HEK293 (cell line): ENCODE data around the gene SLC2A14.

Source experiments
- CTCF ChIP-seq: fragments of 450-650 bp; formaldehyde crosslinking; IDR thresholded peaks from 2 replicates; pipeline ENCODE4 v1.5.1; 2016; ENCODE audit warnings: missing biosample characterization, missing genetic modification characterization
- ZBTB10 ChIP-seq: fragments of 450-650 bp; formaldehyde crosslinking; IDR thresholded peaks from 2 replicates; pipeline ENCODE4 v1.5.1; 2016; ENCODE audit warnings: missing biosample characterization, missing genetic modification characterization
- TF ChIP-seq, protein P1 (sequence below): fragments of 450-650 bp; formaldehyde crosslinking; IDR thresholded peaks from 2 replicates; pipeline ENCODE4 v1.5.1; 2016; ENCODE audit warnings: missing biosample characterization, missing genetic modification characterization, borderline replicate concordance

- TF ChIP-seq, protein P1, sequence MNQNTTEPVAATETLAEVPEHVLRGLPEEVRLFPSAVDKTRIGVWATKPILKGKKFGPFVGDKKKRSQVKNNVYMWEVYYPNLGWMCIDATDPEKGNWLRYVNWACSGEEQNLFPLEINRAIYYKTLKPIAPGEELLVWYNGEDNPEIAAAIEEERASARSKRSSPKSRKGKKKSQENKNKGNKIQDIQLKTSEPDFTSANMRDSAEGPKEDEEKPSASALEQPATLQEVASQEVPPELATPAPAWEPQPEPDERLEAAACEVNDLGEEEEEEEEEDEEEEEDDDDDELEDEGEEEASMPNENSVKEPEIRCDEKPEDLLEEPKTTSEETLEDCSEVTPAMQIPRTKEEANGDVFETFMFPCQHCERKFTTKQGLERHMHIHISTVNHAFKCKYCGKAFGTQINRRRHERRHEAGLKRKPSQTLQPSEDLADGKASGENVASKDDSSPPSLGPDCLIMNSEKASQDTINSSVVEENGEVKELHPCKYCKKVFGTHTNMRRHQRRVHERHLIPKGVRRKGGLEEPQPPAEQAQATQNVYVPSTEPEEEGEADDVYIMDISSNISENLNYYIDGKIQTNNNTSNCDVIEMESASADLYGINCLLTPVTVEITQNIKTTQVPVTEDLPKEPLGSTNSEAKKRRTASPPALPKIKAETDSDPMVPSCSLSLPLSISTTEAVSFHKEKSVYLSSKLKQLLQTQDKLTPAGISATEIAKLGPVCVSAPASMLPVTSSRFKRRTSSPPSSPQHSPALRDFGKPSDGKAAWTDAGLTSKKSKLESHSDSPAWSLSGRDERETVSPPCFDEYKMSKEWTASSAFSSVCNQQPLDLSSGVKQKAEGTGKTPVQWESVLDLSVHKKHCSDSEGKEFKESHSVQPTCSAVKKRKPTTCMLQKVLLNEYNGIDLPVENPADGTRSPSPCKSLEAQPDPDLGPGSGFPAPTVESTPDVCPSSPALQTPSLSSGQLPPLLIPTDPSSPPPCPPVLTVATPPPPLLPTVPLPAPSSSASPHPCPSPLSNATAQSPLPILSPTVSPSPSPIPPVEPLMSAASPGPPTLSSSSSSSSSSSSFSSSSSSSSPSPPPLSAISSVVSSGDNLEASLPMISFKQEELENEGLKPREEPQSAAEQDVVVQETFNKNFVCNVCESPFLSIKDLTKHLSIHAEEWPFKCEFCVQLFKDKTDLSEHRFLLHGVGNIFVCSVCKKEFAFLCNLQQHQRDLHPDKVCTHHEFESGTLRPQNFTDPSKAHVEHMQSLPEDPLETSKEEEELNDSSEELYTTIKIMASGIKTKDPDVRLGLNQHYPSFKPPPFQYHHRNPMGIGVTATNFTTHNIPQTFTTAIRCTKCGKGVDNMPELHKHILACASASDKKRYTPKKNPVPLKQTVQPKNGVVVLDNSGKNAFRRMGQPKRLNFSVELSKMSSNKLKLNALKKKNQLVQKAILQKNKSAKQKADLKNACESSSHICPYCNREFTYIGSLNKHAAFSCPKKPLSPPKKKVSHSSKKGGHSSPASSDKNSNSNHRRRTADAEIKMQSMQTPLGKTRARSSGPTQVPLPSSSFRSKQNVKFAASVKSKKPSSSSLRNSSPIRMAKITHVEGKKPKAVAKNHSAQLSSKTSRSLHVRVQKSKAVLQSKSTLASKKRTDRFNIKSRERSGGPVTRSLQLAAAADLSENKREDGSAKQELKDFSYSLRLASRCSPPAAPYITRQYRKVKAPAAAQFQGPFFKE (tag by site-specific recombination), result no peak
- TF ChIP-seq CTCF (peak; percentile 73), ZBTB10 (tag by site-specific recombination) (no peak)
Measured at GRCh38 chr12:7806863-7807487, 65.7 kb downstream of the SLC2A14 start.
